Thymus (tissue), 11 donors: ENCODE results near the gene STAC3. TPM values are rescaled to one million over a fixed set of nuclear protein-coding genes. Genes with fewer than 3 reads are reported as not detected.

Experiments
- DNase-seq, 9 donors: peaks; one replicate each; pipeline ENCODE4 v3.0.0-alpha.2; 2013; ENCODE audit warnings: low spot score in 9 of 9, low read depth in 6 of 9, missing footprints in 1 of 9
- H3K27ac ChIP-seq, 2 donors: one replicate each; pipeline ENCODE4 v1.5.1; 2013; ENCODE audit warnings: control low read depth in 1 of 2, low read depth in 1 of 2, low read length in 1 of 2, mild to moderate bottlenecking in 1 of 2, moderate library complexity in 1 of 2
- H3K27me3 ChIP-seq, 2 donors: one replicate each; pipeline ENCODE4 v1.5.1; 2013; ENCODE audit warnings: low read length in 1 of 2; ENCODE audit not compliant: control insufficient read depth in 2 of 2, insufficient read depth in 1 of 2
- H3K36me3 ChIP-seq, 2 donors: one replicate each; pipeline ENCODE4 v1.5.1; 2013; ENCODE audit warnings: low read length in 1 of 2, mild to moderate bottlenecking in 1 of 2, moderate library complexity in 1 of 2; ENCODE audit not compliant: control insufficient read depth in 2 of 2, insufficient read depth in 2 of 2
- H3K4me1 ChIP-seq, 2 donors: one replicate each; pipeline ENCODE4 v1.5.1; 2013; ENCODE audit warnings: low read length in 2 of 2; ENCODE audit not compliant: control insufficient read depth in 2 of 2, insufficient read depth in 2 of 2
- H3K4me3 ChIP-seq, 2 donors: one replicate each; pipeline ENCODE4 v1.5.1; 2013; ENCODE audit warnings: low read length in 2 of 2, control low read depth in 1 of 2, mild to moderate bottlenecking in 1 of 2
- H3K9me3 ChIP-seq, 2 donors: one replicate each; pipeline ENCODE4 v1.5.1; 2013; ENCODE audit warnings: low read length in 1 of 2, mild to moderate bottlenecking in 1 of 2; ENCODE audit not compliant: control insufficient read depth in 2 of 2, insufficient read depth in 1 of 2
- WGBS: extraction: QIAGEN DNeasy Blood & Tissue Kit; methylation state at CpG from one replicate; pipeline ENCODE4 v1.1.7; 2013; 5-methylcytosine and 5-hydroxymethylcytosine counted together
- polyA plus RNA-seq: library from polyadenylated mRNA; stranded (reverse); fragments of 200-250 nt; gene quantifications from one replicate; pipeline ENCODE4 v1.2.3, GENCODE V29; 2013
- total RNA-seq: library from RNA; stranded (reverse); fragments of 120-200 nt; gene quantifications from one replicate; pipeline ENCODE4 v1.2.4, GENCODE V29; 2013
- donor health status: healthy.

The STAC3 gene
- total and polyA plus RNA-seq, 2 donors: 2.1 to 12.3 TPM

DNA sequence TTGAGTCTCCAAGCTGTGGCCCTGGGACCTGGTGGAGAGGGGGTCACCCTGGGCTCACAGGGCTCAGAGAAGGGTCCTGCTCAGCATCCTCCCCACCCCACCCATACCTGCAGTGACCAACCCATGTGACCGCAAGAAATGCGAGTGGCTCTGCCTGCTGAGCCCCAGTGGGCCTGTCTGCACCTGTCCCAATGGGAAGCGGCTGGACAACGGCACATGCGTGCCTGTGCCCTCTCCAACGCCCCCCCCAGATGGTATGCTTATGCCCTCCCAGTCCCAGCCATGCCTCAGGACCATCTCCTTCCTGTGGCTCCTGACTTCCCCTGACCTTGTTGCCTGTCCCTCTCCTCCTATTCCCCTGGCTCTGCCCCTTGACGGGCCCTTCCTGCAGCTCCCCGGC lies 41.1 kb downstream of the STAC3 start:
- no peaks in the 10 kb centered on the region for H3K36me3 ChIP-seq
- peaks cover 0 to 16% of the 10 kb centered on the region in 2 donors for H3K4me1 ChIP-seq
- no peak overlapping the region for H3K4me3 ChIP-seq
- no peak for DNase-seq
- peaks cover 15 to 50% of the 10 kb centered on the region in 2 donors for H3K27me3 ChIP-seq
- WGBS: 85% methylated on average over 8 of the region's 8 CpGs
- H3K27ac ChIP-seq: no peak overlapping the region
- H3K9me3 ChIP-seq: peaks cover 0 to 8% of the 10 kb centered on the region in 2 donors

DNA sequence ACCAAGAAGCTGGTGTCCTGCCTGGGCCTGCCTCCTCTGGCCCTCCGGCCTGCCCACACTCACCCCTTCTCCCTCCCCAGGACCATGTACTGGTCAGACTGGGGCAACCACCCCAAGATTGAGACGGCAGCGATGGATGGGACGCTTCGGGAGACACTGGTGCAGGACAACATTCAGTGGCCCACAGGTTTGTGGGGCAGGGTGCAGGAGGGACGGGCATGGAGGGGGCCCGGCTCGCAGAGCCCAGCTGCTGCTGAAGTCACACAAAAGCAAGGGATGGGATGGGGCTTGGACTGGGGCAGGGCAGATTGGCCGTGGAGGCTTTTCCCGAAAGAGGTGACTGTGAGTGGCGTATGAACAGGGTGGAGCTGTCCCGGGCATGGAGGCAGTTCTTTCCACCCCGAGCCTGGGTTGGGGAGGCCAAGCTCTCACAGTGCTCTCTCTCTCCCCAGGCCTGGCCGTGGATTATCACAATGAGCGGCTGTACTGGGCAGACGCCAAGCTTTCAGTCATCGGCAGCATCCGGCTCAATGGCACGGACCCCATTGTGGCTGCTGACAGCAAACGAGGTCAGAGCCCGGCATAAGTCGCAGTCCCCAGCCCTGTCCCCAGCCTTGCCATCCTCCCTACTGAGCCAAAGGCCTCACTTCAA lies 42.2 kb downstream of the STAC3 start:
- Histone ChIP-seq H3K4me3 (no peak overlapping the region), H3K9me3 (peaks cover 0 to 3% of the 10 kb centered on the region in 2 donors), H3K27me3 (peaks cover 4 to 38% of the 10 kb centered on the region in 2 donors), H3K4me1 (peaks cover 0 to 5% of the 10 kb centered on the region in 2 donors), H3K36me3 (no peaks in the 10 kb centered on the region), H3K27ac (no peak overlapping the region)
- WGBS: 95% methylated on average over 22 of the region's 22 CpGs
- DNase-seq: no peak

DNA sequence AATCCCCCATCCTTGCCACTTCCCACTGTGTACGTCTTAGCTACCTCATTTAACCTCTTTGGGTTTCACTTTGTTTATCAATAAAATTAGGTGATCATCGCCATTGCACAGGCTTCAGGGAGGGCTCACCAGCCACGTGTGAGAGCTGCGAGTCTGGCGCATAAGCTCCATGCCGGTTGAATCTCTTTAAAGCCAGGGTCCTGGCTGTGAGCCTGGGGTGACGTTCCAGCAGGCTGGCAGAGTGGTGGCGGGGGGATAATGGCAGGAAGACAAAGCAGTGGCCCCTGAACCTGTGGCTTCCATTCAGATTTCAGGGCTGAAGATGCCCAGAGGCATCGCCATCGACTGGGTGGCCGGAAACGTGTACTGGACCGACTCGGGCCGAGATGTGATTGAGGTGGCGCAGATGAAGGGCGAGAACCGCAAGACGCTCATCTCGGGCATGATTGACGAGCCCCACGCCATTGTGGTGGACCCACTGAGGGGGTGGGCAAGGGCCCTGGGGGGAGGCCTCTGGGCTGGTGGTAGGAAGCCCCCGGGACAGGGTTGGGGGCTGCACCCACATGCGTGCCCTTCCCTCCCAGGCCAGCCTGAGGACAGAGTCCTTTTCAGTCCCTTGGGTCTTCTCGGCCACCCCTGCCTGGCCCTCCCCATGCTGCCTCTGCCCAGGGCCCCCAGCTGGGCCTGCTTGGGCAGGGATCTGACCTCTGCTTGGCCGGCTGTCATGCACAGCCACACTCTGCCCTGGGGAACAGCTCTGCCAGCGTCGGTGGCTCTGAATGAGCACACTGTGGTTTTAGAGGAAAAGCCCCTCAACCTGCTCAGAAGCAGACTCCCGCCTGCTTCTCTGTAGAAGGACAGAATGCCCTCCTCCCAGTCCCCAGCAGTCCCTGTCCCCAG lies 43.0 kb downstream of the STAC3 start:
- Histone ChIP-seq H3K27ac (no peak overlapping the region), H3K36me3 (no peaks in the 10 kb centered on the region), H3K27me3 (peaks cover 0 to 31% of the 10 kb centered on the region in 2 donors), H3K9me3 (peaks cover 0 to 3% of the 10 kb centered on the region in 2 donors), H3K4me1 (no peaks in the 10 kb centered on the region), H3K4me3 (no peak overlapping the region)
- DNase-seq: no peak
- 96% methylated on average over 29 of the region's 29 CpGs for WGBS

DNA sequence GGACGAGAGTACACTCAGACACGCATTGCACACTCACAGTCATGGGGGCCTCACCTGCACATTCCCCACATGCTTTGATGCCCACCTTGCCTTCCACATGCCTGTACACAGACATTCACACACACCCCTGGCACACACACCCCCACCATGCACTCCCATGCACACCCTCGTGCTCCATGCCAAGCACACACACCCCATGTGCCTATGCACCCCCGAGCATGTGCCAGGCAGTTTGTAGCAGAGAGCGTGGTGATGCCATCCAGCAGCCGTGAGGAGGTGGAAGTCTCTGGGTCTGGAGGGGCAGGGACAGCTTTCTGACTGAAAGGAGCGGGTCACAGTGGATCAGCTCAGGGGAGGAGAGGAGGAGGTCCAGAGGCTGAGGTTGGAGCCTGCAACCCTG lies 45.1 kb downstream of the STAC3 start:
- Histone ChIP-seq H3K36me3 (no peaks in the 10 kb centered on the region), H3K9me3 (peaks cover 0 to 3% of the 10 kb centered on the region in 2 donors), H3K27ac (no peak overlapping the region), H3K4me1 (no peaks in the 10 kb centered on the region), H3K27me3 (peaks cover 0 to 12% of the 10 kb centered on the region in 2 donors), H3K4me3 (no peak overlapping the region)
- WGBS: 92% methylated on average over 7 of the region's 7 CpGs
- DNase-seq: no peak

DNA sequence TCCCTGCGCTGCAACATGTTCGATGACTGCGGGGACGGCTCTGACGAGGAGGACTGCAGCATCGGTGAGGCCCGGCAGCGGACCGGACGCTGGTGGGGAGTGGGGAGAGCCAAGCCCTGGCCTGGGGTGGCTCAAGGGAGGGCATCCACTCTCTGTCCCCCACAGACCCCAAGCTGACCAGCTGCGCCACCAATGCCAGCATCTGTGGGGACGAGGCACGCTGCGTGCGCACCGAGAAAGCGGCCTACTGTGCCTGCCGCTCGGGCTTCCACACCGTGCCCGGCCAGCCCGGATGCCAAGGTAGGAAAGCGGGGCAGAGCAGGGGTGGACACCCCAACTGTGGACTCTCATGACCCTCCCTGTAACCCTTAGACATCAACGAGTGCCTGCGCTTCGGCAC lies 45.8 kb downstream of the STAC3 start:
- no peaks in the 10 kb centered on the region for H3K4me1 ChIP-seq
- H3K27me3 ChIP-seq: peaks cover 0 to 7% of the 10 kb centered on the region in 2 donors
- no peak for DNase-seq
- H3K27ac ChIP-seq: no peak overlapping the region
- H3K4me3 ChIP-seq: no peak overlapping the region
- H3K9me3 ChIP-seq: peaks cover 0 to 3% of the 10 kb centered on the region in 2 donors
- WGBS: 98% methylated on average over 26 of the region's 26 CpGs
- H3K36me3 ChIP-seq: no peaks in the 10 kb centered on the region

DNA sequence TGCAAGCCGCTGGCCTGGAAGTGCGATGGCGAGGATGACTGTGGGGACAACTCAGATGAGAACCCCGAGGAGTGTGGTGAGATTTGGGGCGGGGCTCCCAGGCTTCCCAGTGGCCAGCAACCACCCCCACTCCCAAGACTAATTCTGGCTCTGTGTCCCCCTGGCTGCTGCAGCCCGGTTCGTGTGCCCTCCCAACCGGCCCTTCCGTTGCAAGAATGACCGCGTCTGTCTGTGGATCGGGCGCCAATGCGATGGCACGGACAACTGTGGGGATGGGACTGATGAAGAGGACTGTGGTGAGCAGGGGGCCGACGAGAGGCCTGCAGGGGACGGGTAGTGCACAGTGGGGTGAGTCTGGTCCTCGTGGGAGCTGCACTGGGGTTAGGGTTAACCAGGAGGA lies 46.5 kb downstream of the STAC3 start:
- no peak overlapping the region for H3K4me3 ChIP-seq
- no peak for DNase-seq
- H3K4me1 ChIP-seq: no peaks in the 10 kb centered on the region
- H3K9me3 ChIP-seq: no peaks in the 10 kb centered on the region
- H3K27ac ChIP-seq: no peak overlapping the region
- H3K27me3 ChIP-seq: peaks cover 0 to 4% of the 10 kb centered on the region in 2 donors
- no peaks in the 10 kb centered on the region for H3K36me3 ChIP-seq
- WGBS: 95% methylated on average over 19 of the region's 19 CpGs

DNA sequence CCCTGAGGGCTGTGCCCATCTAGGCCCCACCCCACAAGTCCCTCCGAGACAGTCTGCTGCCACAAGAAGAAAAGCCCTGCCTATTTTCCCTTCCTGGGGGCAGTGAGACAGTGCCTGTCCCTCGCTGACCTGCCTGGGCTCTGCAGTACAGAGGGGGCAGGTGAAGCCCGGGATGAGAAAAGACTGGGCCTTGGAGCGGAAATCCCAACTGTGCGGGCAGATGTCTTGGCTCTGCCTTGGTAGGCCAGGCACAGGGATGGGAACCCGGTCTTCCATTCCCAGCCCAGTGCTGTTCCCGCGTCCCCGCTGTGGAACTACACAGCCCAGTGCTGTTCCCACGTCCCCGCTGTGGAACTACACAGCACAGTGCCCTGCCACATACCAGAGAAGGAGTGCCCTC lies 47.2 kb downstream of the STAC3 start:
- Histone ChIP-seq H3K4me1 (no peaks in the 10 kb centered on the region), H3K27me3 (peaks cover 0 to 4% of the 10 kb centered on the region in 2 donors), H3K27ac (no peak overlapping the region), H3K9me3 (no peaks in the 10 kb centered on the region), H3K36me3 (no peaks in the 10 kb centered on the region), H3K4me3 (no peak overlapping the region)
- WGBS: 91% methylated on average over 11 of the region's 11 CpGs
- DNase-seq: no peak

DNA sequence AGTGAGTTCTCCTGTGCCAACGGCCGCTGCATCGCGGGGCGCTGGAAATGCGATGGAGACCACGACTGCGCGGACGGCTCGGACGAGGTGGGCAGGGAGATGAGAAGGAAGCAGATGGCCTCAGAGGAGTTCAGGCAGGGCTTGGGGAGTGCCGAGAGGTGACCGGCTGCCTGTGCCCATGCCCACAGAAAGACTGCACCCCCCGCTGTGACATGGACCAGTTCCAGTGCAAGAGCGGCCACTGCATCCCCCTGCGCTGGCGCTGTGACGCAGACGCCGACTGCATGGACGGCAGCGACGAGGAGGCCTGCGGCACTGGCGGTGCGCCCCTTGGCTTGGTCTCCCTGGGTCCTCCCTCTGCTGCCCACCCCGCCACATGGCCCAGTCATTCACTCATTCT lies 47.8 kb downstream of the STAC3 start:
- Histone ChIP-seq H3K4me3 (no peak overlapping the region), H3K27me3 (peaks cover 0 to 4% of the 10 kb centered on the region in 2 donors), H3K4me1 (no peaks in the 10 kb centered on the region), H3K36me3 (no peaks in the 10 kb centered on the region), H3K9me3 (no peaks in the 10 kb centered on the region), H3K27ac (no peak overlapping the region)
- DNase-seq: no peak
- WGBS: 96% methylated on average over 28 of the region's 28 CpGs

DNA sequence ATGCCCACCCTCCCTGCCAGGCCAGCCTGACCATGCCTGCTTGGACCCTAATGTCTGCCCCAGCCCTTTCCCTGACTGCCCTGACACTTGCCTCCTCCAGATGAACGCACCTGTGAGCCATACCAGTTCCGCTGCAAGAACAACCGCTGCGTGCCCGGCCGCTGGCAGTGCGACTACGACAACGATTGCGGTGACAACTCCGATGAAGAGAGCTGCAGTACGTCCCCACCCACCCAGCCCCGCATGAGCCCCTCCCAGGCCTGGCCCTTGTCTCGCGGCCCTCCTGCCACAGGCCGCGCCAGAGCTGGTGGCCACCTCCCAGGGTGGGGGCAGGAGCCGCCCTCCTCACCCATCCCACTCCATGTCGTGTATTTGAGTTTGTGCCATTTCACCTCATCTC lies 48.7 kb downstream of the STAC3 start:
- Histone ChIP-seq H3K4me3 (no peak overlapping the region), H3K9me3 (no peaks in the 10 kb centered on the region), H3K36me3 (no peaks in the 10 kb centered on the region), H3K27me3 (no peaks in the 10 kb centered on the region), H3K4me1 (no peaks in the 10 kb centered on the region), H3K27ac (no peak overlapping the region)
- no peak for DNase-seq
- WGBS: 97% methylated on average over 19 of the region's 19 CpGs
